ENCODE data around the gene ATF6. TPM values are rescaled to one million over a fixed set of nuclear protein-coding genes. Genes with fewer than 3 reads are reported as not detected.

The ATF6 gene
- total and polyA plus RNA-seq, 9 of the 15 experiments (the other 6 are each of a cell fraction or from before 2014, with no cell fraction given) = 11.7 to 32.4 (median 20.4) TPM

- no peak for TF ChIP-seq REST (IDR thresholded peaks at IDR 0.05; ENCODE audit: borderline replicate concordance)
- no peak for TF ChIP-seq REST (CRISPR knock-in tag; IDR thresholded peaks at IDR 0.05; ENCODE audit: low read depth)
- no peak for TF ChIP-seq POLR2A (conservative IDR thresholded peaks at IDR 0.05)
- TF ChIP-seq SIRT6 (IDR thresholded peaks at IDR 0.05; ENCODE audit: low read depth, low read length) = no peak
These were observed 78.6 kb downstream of the ATF6 start (continued) for GRCh38 chr1:161844696-161845095.

- Histone ChIP-seq H3K27me3 (ENCODE audit: control insufficient read depth in 2 of 2, insufficient read depth in 2 of 2, low read length in 2 of 2) (no peaks in the 10 kb centered on the region), H3K27ac (ENCODE audit: extremely low read depth, low read depth, low read length) (no peak overlapping the region), H3K36me3 (ENCODE audit: control insufficient read depth, insufficient read depth, low read length) (peaks cover 56% of the 10 kb centered on the region), H3K4me3 (no peak overlapping the region), H3K79me2 (ENCODE audit: control insufficient read depth, insufficient read depth, low read length) (no peaks in the 10 kb centered on the region), H3K9me3 (replicated peaks; ENCODE audit: control insufficient read depth, insufficient read depth, low read depth, low read length) (no peaks in the 10 kb centered on the region), H3K9me1 (ENCODE audit: control insufficient read depth, insufficient read depth, low read length) (peaks cover 5% of the 10 kb centered on the region), H4K20me1 (replicated peaks; ENCODE audit: control insufficient read depth, insufficient read depth, low read length) (no peaks in the 10 kb centered on the region), H2AFZ (ENCODE audit: low read depth, low read length) (no peak overlapping the region), H3K4me2 (ENCODE audit: insufficient read depth, low read length) (no peak overlapping the region), H3K4me1 (replicated peaks in 1 of 2; ENCODE audit: control insufficient read depth in 2 of 2, insufficient read depth in 2 of 2, low read length in 2 of 2) (no peaks in the 10 kb centered on the region), H3K9ac (ENCODE audit: insufficient read depth in 1 of 2, low read depth in 2 of 2, low read length in 2 of 2) (no peak overlapping the region)
- FAIRE-seq (no peak), ATAC-seq (no peak), DNase-seq (ENCODE audit: extremely low read depth in 1 of 4, low spot score in 3 of 4) (no peak)
- in situ Hi-C loops (cut with MboI) = no loop called here
- CTCF ChIA-PET (ENCODE audit: low intra/inter-chr PET ratio) = no interaction called here
- 91% methylated on average over 1 of the region's 1 CpG for WGBS (ENCODE audit: insufficient coverage, low coverage, missing lambda C conversion rate)
- POLR2A ChIA-PET = no interaction called here
- intact Hi-C loops (cut with micrococcal nuclease) = no loop called here
- TSS peak; percentile 11 for BruUV-seq (replicated peaks)
- TF ChIP-seq UBTF (IDR thresholded peaks at IDR 0.05; ENCODE audit: borderline replicate concordance in 1 of 2, low read depth in 2 of 2, low read length in 2 of 2) (no peak), RBM14 (IDR thresholded peaks at IDR 0.05; ENCODE audit: borderline replicate concordance, insufficient read depth, low read depth, low read length) (no peak), TCF7L2 (IDR thresholded peaks at IDR 0.05; ENCODE audit: low read depth, low read length) (no peak), HBP1 (CRISPR knock-in tag; IDR thresholded peaks at IDR 0.05) (no peak)
These were observed 82.6 kb downstream of the ATF6 start for GRCh38 chr1:161848676-161849075.
